SU-DHL-6 (cell line): Measurements from ENCODE around the gene GRIK4.

Experiments used
- CTCF ChIP-seq: fragments of 200-600 bp; sonication (generic); IDR thresholded peaks from one replicate; pipeline ENCODE4 v1.5.1; 2017; ENCODE audit warnings: antibody characterized with exemption, mild to moderate bottlenecking, low read length, moderate library complexity; ENCODE audit not compliant: insufficient read depth, poor library complexity, severe bottlenecking
- EZH2phosphoT487 ChIP-seq: fragments of 200-600 bp; sonication (generic), shearing (Covaris generic); conservative IDR thresholded peaks from 2 replicates; pipeline ENCODE4 v1.6.1; 2018; ENCODE audit warnings: mild to moderate bottlenecking, antibody characterized with exemption, low read length, moderate library complexity, mixed read lengths

- no peak for TF ChIP-seq CTCF
- no peak for TF ChIP-seq EZH2phosphoT487
These were observed 170.7 kb downstream of the GRIK4 start for GRCh38 chr11:120682332-120682649.
